Heart right ventricle (tissue), 16 donors: Measurements from ENCODE around the gene TMEM109. TPM values are rescaled to one million over a fixed set of nuclear protein-coding genes. Genes with fewer than 3 reads are reported as not detected.

Experiments used
- ATAC-seq, 8 donors: fragments of 200-7000 bp; cut with Tn5 transposase; one replicate each; pipeline ENCODE4 v1.9.1; 2020; ENCODE audit warnings: mild to moderate bottlenecking in 8 of 8, moderate library complexity in 8 of 8, moderate number of reproducible peaks in 1 of 8
- DNase-seq, 2 donors: peaks; one replicate each; pipeline ENCODE4 v3.0.0-alpha.2; 2020
- H3K27ac ChIP-seq, 10 donors: fragments of 200-600 bp; sonication (generic) in 2 of 10; one replicate each; pipeline versions ENCODE4 v1.5.0 to v1.8.0; 2020 to 2022; ENCODE audit warnings: mild to moderate bottlenecking in 3 of 10
- H3K27me3 ChIP-seq, 7 donors: fragments of 200-600 bp; one replicate each; pipeline ENCODE4 v1.8.0; 2021 to 2022; ENCODE audit warnings: mild to moderate bottlenecking in 2 of 7
- H3K36me3 ChIP-seq, 9 donors: fragments of 200-600 bp; sonication (generic) in 1 of 9; one replicate each; pipeline versions ENCODE4 v1.5.0 to v1.8.0; 2020 to 2022; ENCODE audit warnings: mild to moderate bottlenecking in 2 of 9
- H3K4me1 ChIP-seq, 9 donors: fragments of 200-600 bp; sonication (generic) in 1 of 9; one replicate each; pipeline versions ENCODE4 v1.5.0 to v1.8.0; 2020 to 2022; ENCODE audit warnings: mild to moderate bottlenecking in 4 of 9
- H3K4me3 ChIP-seq, 10 donors: fragments of 200-600 bp; sonication (generic) in 2 of 10; one replicate each; pipeline versions ENCODE4 v1.5.0 to v1.8.0; 2020 to 2022; ENCODE audit warnings: mild to moderate bottlenecking in 7 of 10, moderate library complexity in 2 of 10
- H3K9me3 ChIP-seq, 11 donors: fragments of 200-600 bp in 10 of 11; sonication (generic) in 2 of 11; one replicate each; pipeline versions ENCODE4 v1.5.0 to v1.8.0; 2013 to 2022; ENCODE audit warnings: mild to moderate bottlenecking in 2 of 11, control low read depth in 1 of 11, moderate library complexity in 1 of 11
- WGBS, 2 donors: extraction: QIAGEN DNeasy Blood & Tissue Kit; methylation state at CpG; one replicate each; pipeline ENCODE4 v1.1.7; 2013; ENCODE audit warnings: inconsistent platforms in 1 of 2; 5-methylcytosine and 5-hydroxymethylcytosine counted together
- intact Hi-C, 10 donors: fragments of 100-400 bp; cut with DNase I; formaldehyde crosslinking; loops; one replicate each; pipeline versions ENCODE4 v1.11.1 to v1.14.2; 2022
- polyA plus RNA-seq, 2 donors: library from polyadenylated mRNA; stranded (reverse); fragments of 200-250 nt; gene quantifications; one replicate each; pipeline ENCODE4 v1.2.3, GENCODE V29; 2013
- total RNA-seq, 10 donors: library from RNA; stranded (reverse); fragmentation: NEBNext Ultra II Directional in 3 of 10; extraction: Animal tissue kit (Norgen Biotek cat#: 25700) in 3 of 10; gene quantifications; one replicate each; pipeline versions ENCODE4 v1.2.1 to v1.2.4, GENCODE V29; 2021 to 2023
- TF ChIP-seq, protein P1 (sequence below), 9 donors: fragments of 200-600 bp; sonication (generic) in 2 of 9; IDR thresholded peaks; one replicate each; pipeline versions ENCODE4 v1.5.0 to v1.8.0; 2021 to 2022; ENCODE audit warnings: antibody characterized with exemption in 9 of 9, mild to moderate bottlenecking in 5 of 9, moderate library complexity in 1 of 9
- donor health status: Arrhythmogenic right ventricular cardiomyopathy.
- donor health status: ischemic (EF 13 %, LVEDD 7.1; RV severe dilation, severe dysfunction).
- donor health status: healthy with polysubstance abuse.
- donor health status: DM: no; HTN: yes; CAD: no.
- donor health status: DM: no; HTN: no; CAD: no.
- donor health status: ischemic (EF 25% LVEDD 6.9; RV normal size, moderate dysfunction).
- donor health status: ischemic (EF 25% LVEDD 5.7; RV mildly dilated, moderate dysfunction).
- donor health status: healthy.
- donor health status: DM: yes; HTN: yes; CAD: no.
- donor health status: Ischemic cardiomyopathy.
- donor health status: ischemic (EF 35%, LVEDD 5.7; RV mildly dilated, moderate dysfunction).
- donor health status: nonischemic (EF 11% LVEDD 7.7; RV severe dilation, severe dysfunction).
- donor health status: DM: yes; HTN: yes; CAD: no.
- donor health status: PGD.
- donor health status: ischemic (EF 29% LVEDD 5.4; RV normal size, mild dysfunction).
- donor health status: nonischemic (EF 23%, LVEDD 6.1; RV moderate dilation, normal function).

Gene TMEM109
- total and polyA plus RNA-seq, 12 donors, result 53.3 to 121 (median 92.7) TPM

DNA sequence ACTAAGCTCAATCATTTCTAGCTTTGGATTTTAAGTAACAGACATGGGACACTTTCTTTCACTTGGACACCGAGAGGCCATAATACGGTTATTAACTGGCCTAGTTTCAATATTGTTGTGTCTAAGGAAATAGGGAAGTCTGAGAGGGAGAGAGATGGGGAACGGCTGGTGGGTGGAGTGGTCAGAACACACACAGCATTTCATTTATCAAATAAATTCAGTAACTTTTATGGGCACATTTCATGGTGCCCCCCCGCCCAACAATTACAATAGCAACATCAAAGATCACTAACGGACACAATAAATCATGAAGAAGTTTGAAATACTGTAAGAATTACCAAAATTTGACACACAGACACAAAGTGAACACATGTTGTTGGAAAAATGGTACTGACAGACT lies 18.3 kb upstream of the TMEM109 start:
- Histone ChIP-seq H3K36me3 (peaks cover 12 to 92% (median 53%) of the 10 kb centered on the region in 9 donors), H3K27me3 (no peaks in the 10 kb centered on the region), H3K27ac (no peak overlapping the region), H3K4me3 (no peak overlapping the region), H3K4me1 (peaks cover 0 to 14% (median 5%) of the 10 kb centered on the region in 9 donors), H3K9me3 (no peaks in the 10 kb centered on the region)
- TF ChIP-seq, protein P1, sequence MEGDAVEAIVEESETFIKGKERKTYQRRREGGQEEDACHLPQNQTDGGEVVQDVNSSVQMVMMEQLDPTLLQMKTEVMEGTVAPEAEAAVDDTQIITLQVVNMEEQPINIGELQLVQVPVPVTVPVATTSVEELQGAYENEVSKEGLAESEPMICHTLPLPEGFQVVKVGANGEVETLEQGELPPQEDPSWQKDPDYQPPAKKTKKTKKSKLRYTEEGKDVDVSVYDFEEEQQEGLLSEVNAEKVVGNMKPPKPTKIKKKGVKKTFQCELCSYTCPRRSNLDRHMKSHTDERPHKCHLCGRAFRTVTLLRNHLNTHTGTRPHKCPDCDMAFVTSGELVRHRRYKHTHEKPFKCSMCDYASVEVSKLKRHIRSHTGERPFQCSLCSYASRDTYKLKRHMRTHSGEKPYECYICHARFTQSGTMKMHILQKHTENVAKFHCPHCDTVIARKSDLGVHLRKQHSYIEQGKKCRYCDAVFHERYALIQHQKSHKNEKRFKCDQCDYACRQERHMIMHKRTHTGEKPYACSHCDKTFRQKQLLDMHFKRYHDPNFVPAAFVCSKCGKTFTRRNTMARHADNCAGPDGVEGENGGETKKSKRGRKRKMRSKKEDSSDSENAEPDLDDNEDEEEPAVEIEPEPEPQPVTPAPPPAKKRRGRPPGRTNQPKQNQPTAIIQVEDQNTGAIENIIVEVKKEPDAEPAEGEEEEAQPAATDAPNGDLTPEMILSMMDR (IDR thresholded peaks at IDR 0.05), result no peak
- no peak for DNase-seq
- no peak for ATAC-seq
- 85 to 89% methylated on average over 5 of the region's 5 CpGs for WGBS, 2 donors
- intact Hi-C loops, result loop anchor here in 7 of 10 donors (5.0 to 10.0 kb wide), 3 partner anchors 63 to 121 kb away; no protein-coding TSS in a partner anchor

DNA sequence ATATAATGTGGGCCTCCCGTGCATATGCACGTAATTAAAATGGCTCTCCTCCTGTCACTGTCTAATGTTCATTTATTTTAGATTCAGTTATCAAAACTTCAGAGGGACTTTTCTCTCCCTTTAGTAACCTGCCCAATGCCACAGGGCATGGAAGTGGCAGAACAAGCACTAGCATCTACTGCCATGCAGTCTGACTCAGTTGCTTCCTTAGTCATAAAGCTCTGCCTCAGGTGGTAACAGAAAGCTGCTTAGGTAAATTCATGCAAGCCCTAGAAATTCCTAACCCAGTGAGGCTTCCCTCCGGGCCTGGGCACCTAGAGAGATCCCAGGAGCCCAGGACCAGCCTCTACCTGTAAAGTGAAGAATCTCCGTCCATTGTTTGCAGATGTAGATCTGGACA lies 16.5 kb upstream of the TMEM109 start:
- DNase-seq, result no peak
- Histone ChIP-seq H3K27me3 (no peaks in the 10 kb centered on the region), H3K36me3 (peaks cover 12 to 100% (median 70%) of the 10 kb centered on the region in 9 donors), H3K27ac (no peak overlapping the region), H3K4me3 (no peak overlapping the region), H3K4me1 (peaks cover 0 to 12% (median 0%) of the 10 kb centered on the region in 9 donors), H3K9me3 (no peaks in the 10 kb centered on the region)
- intact Hi-C loops, result loop anchor here in 7 of 10 donors (5.0 to 10.0 kb wide), 3 partner anchors 65 to 123 kb away; no protein-coding TSS in a partner anchor
- ATAC-seq, result no peak
- 93 to 96% methylated on average over 4 of the region's 4 CpGs for WGBS, 2 donors
- TF ChIP-seq, protein P1 (IDR thresholded peaks at IDR 0.05), result no peak

- ATAC-seq, result peak in 7 of 8 donors; percentile 54 to 74 (median 69)
- Histone ChIP-seq H3K4me1 (peaks cover 0 to 17% (median 6%) of the 10 kb centered on the region in 9 donors), H3K9me3 (no peaks in the 10 kb centered on the region), H3K36me3 (peaks cover 12 to 99% (median 64%) of the 10 kb centered on the region in 9 donors), H3K4me3 (no peak overlapping the region), H3K27me3 (no peaks in the 10 kb centered on the region), H3K27ac (peak overlapping the region in 1 of 10 donors; percentile 9)
- TF ChIP-seq, protein P1 (IDR thresholded peaks at IDR 0.05), result peak; percentile 93 to 99 (median 95)
- DNase-seq, result no peak
- intact Hi-C loops, result loop anchor here in 9 of 10 donors (1.0 to 10.0 kb wide), 4 partner anchors 67 to 124 kb away; no protein-coding TSS in a partner anchor
- 58 to 59% methylated on average over 12 of the region's 12 CpGs for WGBS, 2 donors
Measured at GRCh38 chr11:60899046-60899936, 14.7 kb upstream of the TMEM109 start.

- no peak for ATAC-seq
- intact Hi-C loops, result loop anchor here (1.0 to 10.0 kb wide), 4 partner anchors 68 to 125 kb away; no protein-coding TSS in a partner anchor
- Histone ChIP-seq H3K4me1 (peaks cover under 1 to 24% (median 13%) of the 10 kb centered on the region in 9 donors), H3K36me3 (peaks cover 12 to 92% (median 58%) of the 10 kb centered on the region in 9 donors), H3K4me3 (no peak overlapping the region), H3K9me3 (no peaks in the 10 kb centered on the region), H3K27me3 (no peaks in the 10 kb centered on the region), H3K27ac (no peak overlapping the region)
- TF ChIP-seq, protein P1 (IDR thresholded peaks at IDR 0.05), result no peak
- whole genome bisulfite sequencing, 2 donors, result 62 to 81% methylated on average over 4 of the region's 4 CpGs
- DNase-seq, result no peak
Measured at GRCh38 chr11:60899977-60900376, 14.0 kb upstream of the TMEM109 start.
